Measurements from ENCODE around the gene DYNLT4.
"Not testable (repeated sequence)": the region's sequence is repeated elsewhere in the genome, so short reads cannot be mapped to it uniquely, and the experiment has no call there.

Gene DYNLT4

GRCh38 chr1:44806704-44807363 lies at the start of gene DYNLT4:
DYNLT4 (minus strand) TSS chr1:44807351; CDS start chr1:44806668, 683 bp downstream.
- no peak for DNase-seq

- DNase-seq, result no peak
Measured at GRCh38 chr1:44855742-44856141, 48.6 kb upstream of the DYNLT4 start.

- peak; percentile 18 for DNase-seq
Measured at GRCh38 chr1:44854970-44855369, 47.8 kb upstream of the DYNLT4 start.

GRCh38 chr1:44853201-44853600 lies 46.0 kb upstream of the DYNLT4 start:
- DNase-seq, result no peak

GRCh38 chr1:44851308-44851707 lies 44.2 kb upstream of the DYNLT4 start:
- no peak for DNase-seq

- no peak for DNase-seq
Measured at GRCh38 chr1:44849575-44850132, 42.5 kb upstream of the DYNLT4 start.

GRCh38 chr1:44848456-44849181 lies 41.5 kb upstream of the DYNLT4 start:
- DNase-seq, result no peak

- DNase-seq, result no peak
Measured at GRCh38 chr1:44847845-44848244, 40.7 kb upstream of the DYNLT4 start.

GRCh38 chr1:44846985-44847384 lies 39.8 kb upstream of the DYNLT4 start:
- DNase-seq, result no peak

GRCh38 chr1:44842862-44843655 lies 35.9 kb upstream of the DYNLT4 start, which contains the start of gene PTCH2:
PTCH2 (minus strand) TSS chr1:44843253; CDS start chr1:44842932, 321 bp downstream.
- peak; percentile 21 for DNase-seq

- no peak for DNase-seq
Measured at GRCh38 chr1:44842486-44842861, 35.3 kb upstream of the DYNLT4 start.

GRCh38 chr1:44839576-44839975 lies 32.4 kb upstream of the DYNLT4 start:
- no peak for DNase-seq

- DNase-seq, result not testable (repeated sequence)
Measured at GRCh38 chr1:44838294-44838693, 31.1 kb upstream of the DYNLT4 start.

- peak; percentile 85 for DNase-seq
Measured at GRCh38 chr1:44835738-44836675, 28.9 kb upstream of the DYNLT4 start.

GRCh38 chr1:44834328-44834727 lies 27.2 kb upstream of the DYNLT4 start:
- DNase-seq, result no peak

GRCh38 chr1:44832056-44832705 lies 25.0 kb upstream of the DYNLT4 start:
- DNase-seq, result no peak

GRCh38 chr1:44831516-44831915 lies 24.4 kb upstream of the DYNLT4 start:
- no peak for DNase-seq

GRCh38 chr1:44830900-44831304 lies 23.8 kb upstream of the DYNLT4 start:
- DNase-seq, result no peak

- no peak for DNase-seq
Measured at GRCh38 chr1:44829506-44830384, 22.6 kb upstream of the DYNLT4 start.

GRCh38 chr1:44828841-44829440 lies 21.8 kb upstream of the DYNLT4 start:
- DNase-seq, result no peak
